H1 (cell line): ENCODE data around the gene LGI4. TPM values are rescaled to one million over a fixed set of nuclear protein-coding genes. Genes with fewer than 3 reads are reported as not detected.

Experiments used
- CTCF ChIA-PET: fragments of 300-600 bp; sonication (Branson Sonifier 250); formaldehyde crosslinking; loops from one replicate; lab custom pipeline; 2021; ENCODE audit not compliant: partially characterized antibody; lab: Charles Lee
- POLR2A ChIA-PET: fragments of 300-600 bp; sonication (Branson Sonifier 250); formaldehyde crosslinking; loops from one replicate; lab custom pipeline; 2021; ENCODE audit warnings: inconsistent platforms; ENCODE audit not compliant: partially characterized antibody; lab: Charles Lee
- DNase-seq, 2 experiments: peaks; one replicate each; pipeline versions ENCODE4 v3.0.0 to v3.0.0-alpha.2; 2010 to 2022; ENCODE audit warnings: low spot score in 2 of 2, low read depth in 1 of 2, mixed read lengths in 1 of 2
- FAIRE-seq: peaks from 2 replicates; lab custom pipeline; 2011; peaks lifted over from hg19 to GRCh38; lab: Jason Lieb, UNC
- H2AFZ ChIP-seq: 2 replicates; pipeline ENCODE4 v1.8.1; 2012; ENCODE audit warnings: low read length, inconsistent platforms
- H2AK5ac ChIP-seq: 2 replicates; pipeline ENCODE4 v1.6.1; 2013; ENCODE audit warnings: low read depth, low read length
- H2BK120ac ChIP-seq: replicated peaks from 2 replicates; pipeline ENCODE3; 2013; ENCODE audit warnings: low read depth, low read length, inconsistent platforms
- H2BK12ac ChIP-seq: 2 replicates; pipeline ENCODE4 v1.6.1; 2013; ENCODE audit warnings: low read depth, low read length
- H2BK15ac ChIP-seq: 2 replicates; pipeline ENCODE4 v1.6.1; 2013; ENCODE audit warnings: low read length
- H2BK20ac ChIP-seq: 2 replicates; pipeline ENCODE4 v1.6.1; 2013; ENCODE audit warnings: low read length
- H2BK5ac ChIP-seq: 2 replicates; pipeline ENCODE4 v1.6.1; 2013; ENCODE audit warnings: low read depth, low read length
- H3K14ac ChIP-seq: 2 replicates; pipeline ENCODE4 v1.6.1; 2013; ENCODE audit warnings: inconsistent platforms; ENCODE audit not compliant: insufficient read length
- H3K18ac ChIP-seq: 2 replicates; pipeline ENCODE4 v1.6.1; 2013; ENCODE audit warnings: low read length; ENCODE audit errors: extremely low read depth
- H3K23ac ChIP-seq: 2 replicates; pipeline ENCODE4 v1.6.1; 2013; ENCODE audit warnings: inconsistent platforms; ENCODE audit not compliant: insufficient read length
- H3K23me2 ChIP-seq: 2 replicates; pipeline ENCODE4 v1.6.1; 2013; ENCODE audit warnings: low read depth, low read length
- H3K27ac ChIP-seq: 2 replicates; pipeline ENCODE4 v1.6.1; 2011; ENCODE audit warnings: low read depth, low read length, inconsistent platforms
- H3K27me3 ChIP-seq, 4 experiments: replicated peaks in 1 of 4; 1 replicate in 1 of 4; 2 replicates in 3 of 4; pipeline versions ENCODE4 v1.6.1 to v1.8.1; 2011 to 2013; ENCODE audit warnings: low read length in 3 of 4, mild to moderate bottlenecking in 3 of 4, inconsistent platforms in 2 of 4, mixed read lengths in 2 of 4, moderate library complexity in 1 of 4; ENCODE audit not compliant: control insufficient read depth in 3 of 4, insufficient read depth in 3 of 4; ENCODE audit errors: extremely low read depth in 1 of 4
- H3K36me3 ChIP-seq, 4 experiments: 2 replicates each; pipeline versions ENCODE4 v1.6.1 to v1.8.1; 2011 to 2013; ENCODE audit warnings: mild to moderate bottlenecking in 4 of 4, low read length in 3 of 4, moderate library complexity in 2 of 4, control low read depth in 1 of 4, inconsistent platforms in 1 of 4; ENCODE audit not compliant: insufficient read depth in 4 of 4, control insufficient read depth in 2 of 4
- H3K4ac ChIP-seq: replicated peaks from 2 replicates; pipeline ENCODE3; 2013; ENCODE audit warnings: low read length, low read depth, mixed read lengths, inconsistent platforms; ENCODE audit not compliant: insufficient read length
- H3K4me1 ChIP-seq, 4 experiments: replicated peaks in 1 of 4; 1 replicate in 1 of 4; 2 replicates in 3 of 4; pipeline versions ENCODE4 v1.6.1 to v1.8.1; 2011 to 2013; ENCODE audit warnings: low read length in 3 of 4, inconsistent platforms in 2 of 4, mixed read lengths in 1 of 4; ENCODE audit not compliant: insufficient read depth in 4 of 4, control insufficient read depth in 3 of 4
- H3K4me2 ChIP-seq, 2 experiments: 2 replicates each; pipeline versions ENCODE4 v1.6.1 to v1.8.1; 2011 to 2013; ENCODE audit warnings: low read depth in 2 of 2, low read length in 2 of 2, control low read depth in 1 of 2, inconsistent platforms in 1 of 2, mild to moderate bottlenecking in 1 of 2; ENCODE audit not compliant: insufficient read depth in 1 of 2
- H3K4me3 ChIP-seq, 4 experiments: fragments of 200-600, 300-600 bp in 1 of 4; sonication (generic), shearing (Covaris generic), sonication (Bioruptor Twin) in 1 of 4; 2 replicates each; pipeline versions ENCODE4 v1.5.1 to v1.8.1; 2011 to 2016; ENCODE audit warnings: low read length in 4 of 4, low read depth in 3 of 4, control low read depth in 2 of 4, inconsistent platforms in 2 of 4, mild to moderate bottlenecking in 2 of 4, mixed read lengths in 1 of 4, moderate library complexity in 1 of 4; ENCODE audit not compliant: insufficient read depth in 2 of 4; ENCODE audit errors: extremely low read depth in 1 of 4
- H3K56ac ChIP-seq: replicated peaks from 2 replicates; pipeline ENCODE3; 2013; ENCODE audit warnings: low read depth, mild to moderate bottlenecking, mixed read lengths, low read length, inconsistent platforms; ENCODE audit not compliant: insufficient read length
- H3K79me1 ChIP-seq: 2 replicates; pipeline ENCODE4 v1.6.1; 2013; ENCODE audit warnings: low read depth, low read length, control low read depth
- H3K79me2 ChIP-seq, 2 experiments: 2 replicates each; pipeline versions ENCODE4 v1.6.1 to v1.8.1; 2012 to 2013; ENCODE audit warnings: low read length in 2 of 2, mild to moderate bottlenecking in 2 of 2, inconsistent platforms in 1 of 2; ENCODE audit not compliant: insufficient read depth in 2 of 2, control insufficient read depth in 1 of 2
- H3K9ac ChIP-seq, 4 experiments: replicated peaks in 1 of 4; 1 replicate in 1 of 4; 2 replicates in 3 of 4; pipeline versions ENCODE4 v1.6.1 to v1.8.1; 2011 to 2013; ENCODE audit warnings: low read depth in 3 of 4, low read length in 3 of 4, control low read depth in 2 of 4, mild to moderate bottlenecking in 2 of 4, moderate library complexity in 2 of 4, inconsistent platforms in 1 of 4; ENCODE audit errors: extremely low read depth in 1 of 4
- H3K9me3 ChIP-seq, 2 experiments: 2 replicates each; pipeline versions ENCODE4 v1.6.1 to v1.8.1; 2012 to 2013; ENCODE audit warnings: mild to moderate bottlenecking in 2 of 2, moderate library complexity in 2 of 2, control low read depth in 1 of 2, inconsistent platforms in 1 of 2, low read depth in 1 of 2, low read length in 1 of 2, mixed read lengths in 1 of 2; ENCODE audit not compliant: insufficient read depth in 2 of 2
- H4K20me1 ChIP-seq, 2 experiments: replicated peaks in 1 of 2; 2 replicates each; pipeline versions ENCODE3 to v1.8.1; 2011 to 2013; ENCODE audit warnings: inconsistent platforms in 2 of 2, low read length in 2 of 2, mild to moderate bottlenecking in 1 of 2; ENCODE audit not compliant: insufficient read depth in 2 of 2, control insufficient read depth in 1 of 2
- H4K5ac ChIP-seq: 2 replicates; pipeline ENCODE4 v1.6.1; 2013; ENCODE audit warnings: low read length, low read depth, mixed read lengths, inconsistent platforms; ENCODE audit not compliant: insufficient read length
- H4K8ac ChIP-seq: 2 replicates; pipeline ENCODE4 v1.8.0; 2013; ENCODE audit warnings: mild to moderate bottlenecking, moderate library complexity, low read length, inconsistent platforms; ENCODE audit not compliant: insufficient read depth; ENCODE audit errors: extremely low read depth
- H4K91ac ChIP-seq: replicated peaks from 2 replicates; pipeline ENCODE3; 2013; ENCODE audit warnings: low read length, mixed read lengths, inconsistent platforms; ENCODE audit not compliant: insufficient read length
- ATF3 ChIP-seq: IDR thresholded peaks from 2 replicates; pipeline ENCODE4 v1.6.1; 2011; ENCODE audit warnings: low read depth, mild to moderate bottlenecking, low read length; ENCODE audit not compliant: insufficient read depth
- CBX5 ChIP-seq: fragments of 300-800, 300-1000 bp; sonication (generic); IDR thresholded peaks from 2 replicates; pipeline ENCODE4 v1.7.1; 2016; ENCODE audit warnings: antibody characterized with exemption, low read length, low read depth
- EZH2 ChIP-seq: fragments of 200-600 bp; sonication (generic); IDR thresholded peaks from 2 replicates; pipeline ENCODE4 v1.7.1; 2012; ENCODE audit warnings: low read depth, mild to moderate bottlenecking, moderate library complexity, low read length, inconsistent platforms; ENCODE audit not compliant: severe bottlenecking
- JUN ChIP-seq: IDR thresholded peaks from 2 replicates; pipeline ENCODE4 v1.6.1; 2011; ENCODE audit warnings: low read depth, mild to moderate bottlenecking, improper control_type of control experiment, low read length
- MAFK ChIP-seq: IDR thresholded peaks from 2 replicates; pipeline ENCODE4 v1.6.1; 2012; ENCODE audit warnings: low read depth, mild to moderate bottlenecking, improper control_type of control experiment, low read length
- SP4 ChIP-seq: IDR thresholded peaks from 2 replicates; pipeline ENCODE4 v1.6.1; 2012; ENCODE audit warnings: low read length, inconsistent platforms
- SRF ChIP-seq: IDR thresholded peaks from 2 replicates; pipeline ENCODE4 v1.6.1; 2011; ENCODE audit warnings: mild to moderate bottlenecking, low read depth, low read length, moderate library complexity
- WGBS, 2 experiments: shearing (Covaris generic) in 1 of 2; methylation state at CpG; one replicate each; pipeline versions ENCODE4 v1.1.6 to v1.1.7; 2013 to 2015; ENCODE audit warnings: low lambda C conversion rate in 2 of 2, mixed read lengths in 2 of 2, inconsistent platforms in 1 of 2, low coverage in 1 of 2, missing lambda C conversion rate in 1 of 2; ENCODE audit not compliant: insufficient replicate concordance in 2 of 2, insufficient coverage in 1 of 2, insufficient read length in 1 of 2; ENCODE audit errors: extremely low coverage in 1 of 2, missing lambda C conversion rate in 1 of 2; 5-methylcytosine and 5-hydroxymethylcytosine counted together
- polyA plus RNA-seq, 7 experiments: library from polyadenylated mRNA; depleted of rRNA in 3 of 7; stranded (reverse) in 5 of 7; unstranded in 2 of 7; fragments of >200 nt in 5 of 7; fragments of 200-250 nt in 2 of 7; gene quantifications; 1 replicate in 5 of 7; 2 replicates in 1 of 7; 4 replicates in 1 of 7; pipeline versions ENCODE4 v1.2.1 to v1.2.3, GENCODE V29; 2011 to 2013; ENCODE audit warnings: missing spikeins in 2 of 7, mixed read lengths in 2 of 7
- total RNA-seq: library from RNA; stranded (reverse); fragmentation: NEBNext Ultra II Directional; extraction: Animal tissue kit (Norgen Biotek cat#: 25700); gene quantifications from 2 replicates; pipeline ENCODE4 v1.2.1, GENCODE V29; 2021

The LGI4 gene
- total and polyA plus RNA-seq, 2 of the 8 experiments (the other 6 are each of a cell fraction or from before 2014, with no cell fraction given): 2.0 to 8.2 TPM

GRCh38 chr19:35124098-35125060, 10.5 kb downstream of the LGI4 start:
- TF ChIP-seq CBX5: no peak
- TF ChIP-seq ATF3: no peak
- TF ChIP-seq MAFK: no peak
- no peak for TF ChIP-seq JUN
- no peak for TF ChIP-seq EZH2
- TF ChIP-seq SP4: no peak
- TF ChIP-seq SRF: no peak
- Histone ChIP-seq H3K79me2 (no peaks in the 10 kb centered on the region), H4K20me1 (no peaks in the 10 kb centered on the region), H3K9me3 (no peaks in the 10 kb centered on the region), H3K79me1 (no peaks in the 10 kb centered on the region), H2BK12ac (peak overlapping the region; percentile 84; the same call in 1 of the 2 replicates), H4K5ac (no peak overlapping the region), H3K4me3 (peak overlapping the region in 1 of 4 experiments; percentile 16; a peak in 1 of 8 replicates), H3K4me1 (peaks cover 2 to 11% (median 6%) of the 10 kb centered on the region in 4 experiments; a peak in 5 of 7 replicates), H3K18ac (no peak overlapping the region), H4K8ac (peak overlapping the region; percentile 19; the same call in 1 of the 2 replicates), H4K91ac (peak overlapping the region; percentile 27), H3K36me3 (no peaks in the 10 kb centered on the region), H3K4ac (no peak overlapping the region), H2BK20ac (0 out of 2 replicates have a peak overlapping the region, but pooled peaks have one; percentile 32), H3K14ac (no peak overlapping the region), H2BK120ac (no peak overlapping the region), H3K23ac (no peak overlapping the region), H3K56ac (no peak overlapping the region), H3K27me3 (no peaks in the 10 kb centered on the region; a peak in 1 of 7 replicates), H3K9ac (no peak overlapping the region), H2AFZ (no peak overlapping the region), H2BK15ac (no peak overlapping the region), H2AK5ac (peak overlapping the region; percentile 28; the same call in 1 of the 2 replicates), H3K23me2 (no peaks in the 10 kb centered on the region), H3K4me2 (peak overlapping the region in 1 of 2 experiments; percentile 56; a peak in 1 of 4 replicates), H2BK5ac (peak overlapping the region; percentile 32; the same call in 1 of the 2 replicates), H3K27ac (no peak overlapping the region; the same call in 1 of the 2 replicates)
- 85 to 100% methylated on average over 1 to 42 of the region's 42 CpGs for WGBS, 2 experiments
- FAIRE-seq (no peak), DNase-seq (no peak)
- CTCF ChIA-PET: interaction anchor here (1.1 to 4.6 kb wide), 5 partner anchors 9 to 58 kb away, joined by 3 to 41 read pairs (median 6); partner anchors contain the start of genes FXYD3 and LGI4
- POLR2A ChIA-PET: interaction anchor here (0.6 to 1.9 kb wide), 5 partner anchors 10 to 124 kb away, joined by 3 to 5 read pairs (median 3); partner anchors contain the start of gene FXYD5
